Hippocampal formation (tissue), 2 donors: ENCODE data around the gene SMARCC2.

Experiments used
- DNase-seq, 2 donors: peaks; one replicate each; lab custom pipeline; 2025; lab: John Stamatoyannopoulos, UW

The SMARCC2 gene

GRCh38 chr12:56152132-56152755 lies 37.0 kb downstream of the SMARCC2 start, which contains the start of gene MYL6B:
Gene MYL6B (plus strand): TSS chr12:56152587. CDS start chr12:56153919, 1,332 bp downstream.
- peak; percentile 79 to 81 for DNase-seq

GRCh38 chr12:56151672-56152131 lies 37.6 kb downstream of the SMARCC2 start:
- no peak for DNase-seq

DNA sequence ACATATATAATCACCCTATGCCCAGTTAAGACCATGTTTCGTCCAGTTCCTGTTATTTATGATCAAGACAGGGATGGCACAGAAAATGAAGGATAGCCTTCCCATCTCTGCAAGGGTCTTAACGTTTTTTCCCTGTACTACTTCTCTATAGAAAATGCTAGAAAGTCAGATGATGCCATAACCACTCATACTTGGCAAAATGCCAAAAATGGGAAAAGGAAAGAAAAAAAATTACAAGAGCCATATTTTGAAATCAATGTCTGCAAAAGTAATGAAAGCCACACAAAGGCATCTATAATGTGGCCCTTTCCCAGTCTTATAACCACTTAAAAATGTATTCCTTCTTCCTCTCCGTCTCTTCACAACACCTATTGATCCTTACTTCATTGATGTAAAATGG lies 38.7 kb downstream of the SMARCC2 start:
- no peak for DNase-seq

DNA sequence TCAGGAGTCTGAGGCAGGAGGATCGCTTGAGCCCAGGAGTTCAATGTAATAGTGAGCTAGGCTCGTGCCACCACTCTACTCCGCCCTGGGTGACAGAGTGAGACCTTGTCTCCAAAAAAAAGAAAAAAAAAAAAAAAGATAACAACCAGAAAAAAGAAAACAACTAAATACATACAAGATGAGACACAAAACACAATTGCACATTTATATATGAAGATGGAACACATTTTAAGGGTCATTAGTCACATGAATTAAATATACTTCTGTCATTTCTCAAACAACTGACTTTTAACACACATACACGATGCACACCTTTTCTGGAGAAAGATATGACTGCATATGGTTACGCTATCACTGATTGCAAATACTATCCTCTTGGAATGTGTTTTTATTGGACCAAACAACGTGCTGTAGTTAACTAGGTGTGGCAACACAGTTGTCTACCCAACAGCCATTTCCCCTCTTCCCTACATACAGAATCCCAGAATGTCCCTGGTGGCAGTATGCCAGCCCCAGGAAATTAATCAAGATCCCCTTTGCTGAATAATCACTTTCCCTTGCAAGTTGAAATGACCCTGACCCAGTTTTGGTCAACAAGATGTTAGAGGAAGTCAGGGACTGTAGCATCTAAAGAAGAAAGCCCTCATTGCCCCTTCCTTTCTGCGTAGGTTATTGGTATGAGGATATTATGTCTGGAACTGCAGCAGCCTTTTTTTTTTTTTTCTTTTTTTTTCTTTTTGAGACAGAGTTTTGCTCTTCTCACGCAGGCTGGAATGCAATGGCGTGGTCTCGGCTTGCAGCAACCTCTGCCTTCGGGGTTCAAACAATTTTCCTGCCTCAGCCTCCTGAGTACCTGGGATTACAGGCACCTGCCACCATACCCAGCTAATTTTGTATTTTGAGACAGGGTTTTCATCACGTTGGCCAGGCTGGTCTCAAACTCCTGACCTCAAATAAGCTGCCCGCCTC lies 42.5 kb downstream of the SMARCC2 start:
- DNase-seq, result no peak

DNA sequence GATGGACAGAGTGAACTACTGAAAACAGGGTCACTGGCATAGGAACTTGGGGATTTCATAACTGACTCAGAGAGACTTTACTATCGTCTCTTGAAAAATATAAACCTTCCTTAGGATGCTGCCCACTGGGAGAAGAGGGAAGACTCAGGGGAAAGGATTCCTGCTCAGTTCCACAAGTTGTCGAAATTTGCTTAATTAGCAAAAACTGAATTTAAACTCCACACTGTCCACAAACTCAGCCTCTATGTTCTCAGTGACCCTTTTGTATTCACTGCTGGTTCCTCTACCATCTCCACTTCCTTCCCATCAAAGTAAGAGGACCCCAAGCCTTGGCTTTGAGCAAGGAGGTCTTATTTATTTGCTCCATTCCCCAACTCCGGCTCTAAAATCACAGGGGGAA lies 44.1 kb downstream of the SMARCC2 start:
- no peak for DNase-seq

DNA sequence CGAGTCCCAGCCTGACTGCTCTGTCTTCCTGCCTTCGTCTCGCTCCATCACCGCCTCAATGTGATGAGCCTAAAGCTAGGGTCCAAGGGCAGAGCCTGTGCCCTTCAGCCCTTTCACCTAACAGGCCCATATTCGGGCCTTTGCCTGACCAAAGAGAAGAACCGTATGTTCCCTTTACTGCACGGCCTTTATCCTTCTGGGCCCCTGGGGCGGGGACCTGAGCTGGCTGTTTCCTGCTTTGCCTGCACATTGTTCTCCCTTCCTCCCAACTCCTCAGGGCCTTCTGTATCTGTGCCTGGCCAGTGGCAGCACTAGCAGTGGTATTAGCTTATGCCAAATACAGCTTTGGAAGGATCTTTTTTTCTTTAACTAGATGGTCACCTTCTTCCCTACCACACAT lies 45.4 kb downstream of the SMARCC2 start:
- no peak for DNase-seq

DNA sequence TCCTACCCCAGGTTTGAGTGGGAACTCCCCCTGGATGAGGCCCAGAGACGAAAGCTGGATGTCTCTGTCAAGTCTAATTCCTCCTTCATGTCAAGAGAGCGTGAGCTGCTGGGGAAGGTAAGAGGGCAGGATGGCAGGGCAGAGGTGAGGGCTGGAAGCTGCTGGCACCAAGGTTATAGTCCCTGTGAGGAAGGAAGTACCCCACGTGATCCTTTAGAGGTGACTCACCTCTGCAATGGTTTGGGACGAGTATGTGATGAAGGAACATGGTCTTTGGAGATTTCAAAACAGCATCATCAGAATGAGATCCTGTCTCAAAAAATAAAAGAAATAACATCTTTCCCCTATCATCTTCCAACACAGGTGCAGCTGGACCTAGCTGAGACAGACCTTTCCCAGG lies 46.1 kb downstream of the SMARCC2 start:
- DNase-seq, result no peak

DNA sequence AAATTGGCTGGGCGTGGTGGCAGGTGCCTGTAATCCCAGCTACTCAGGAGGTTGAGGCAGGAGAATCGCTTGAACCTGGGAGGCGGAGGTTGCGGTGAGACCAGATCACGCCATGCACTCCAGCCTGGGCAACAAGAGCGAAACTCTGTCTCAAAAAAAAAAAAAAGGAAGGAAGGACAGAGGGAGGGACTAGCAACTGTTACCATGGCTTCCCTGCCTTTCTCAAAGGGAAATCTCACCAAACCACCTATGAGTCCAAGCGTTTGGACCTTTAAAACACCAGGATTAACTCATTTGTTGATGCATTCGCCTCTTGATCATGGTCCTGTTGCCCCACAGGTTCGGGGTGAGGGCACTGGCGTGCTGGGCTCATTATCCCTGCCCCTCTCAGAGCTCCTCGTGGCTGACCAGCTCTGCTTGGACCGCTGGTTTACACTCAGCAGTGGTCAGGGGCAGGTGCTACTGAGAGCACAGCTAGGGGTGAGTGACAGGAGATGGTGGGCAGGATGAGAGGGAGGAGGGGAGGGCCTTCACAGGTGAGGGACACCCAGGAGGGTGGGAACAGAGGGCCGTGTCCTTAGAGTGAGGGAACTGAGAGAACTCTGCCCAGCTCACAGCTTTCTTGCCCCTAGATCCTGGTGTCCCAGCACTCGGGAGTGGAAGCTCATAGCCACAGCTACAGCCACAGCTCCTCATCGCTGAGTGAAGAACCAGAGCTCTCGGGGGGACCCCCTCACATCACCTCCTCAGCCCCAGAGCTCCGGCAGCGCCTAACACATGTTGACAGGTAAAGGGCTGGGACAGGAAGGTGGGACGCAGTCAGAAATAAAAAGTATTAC lies 47.1 kb downstream of the SMARCC2 start:
- no peak for DNase-seq

GRCh38 chr12:56137853-56138571 lies 51.3 kb downstream of the SMARCC2 start:
- DNase-seq, result no peak

DNA sequence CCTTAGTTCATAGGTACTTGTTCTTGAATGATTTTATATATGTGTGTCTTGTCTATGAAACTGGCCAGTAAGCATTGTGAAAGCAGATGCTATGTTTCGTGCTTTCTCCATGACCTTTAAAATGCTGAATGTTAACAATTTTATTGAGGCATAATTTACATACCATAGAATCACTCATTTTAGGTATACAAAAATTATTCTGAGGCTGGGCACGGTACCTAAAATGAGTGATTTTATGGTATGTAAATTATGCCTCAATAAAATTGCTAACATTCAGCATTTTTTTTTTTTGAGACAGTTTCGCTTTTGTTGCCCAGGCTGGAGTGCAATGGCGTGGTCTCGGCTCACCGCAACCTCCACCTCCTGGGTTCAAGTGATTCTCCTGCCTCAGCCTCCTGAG lies 54.4 kb downstream of the SMARCC2 start:
- DNase-seq, result no peak

DNA sequence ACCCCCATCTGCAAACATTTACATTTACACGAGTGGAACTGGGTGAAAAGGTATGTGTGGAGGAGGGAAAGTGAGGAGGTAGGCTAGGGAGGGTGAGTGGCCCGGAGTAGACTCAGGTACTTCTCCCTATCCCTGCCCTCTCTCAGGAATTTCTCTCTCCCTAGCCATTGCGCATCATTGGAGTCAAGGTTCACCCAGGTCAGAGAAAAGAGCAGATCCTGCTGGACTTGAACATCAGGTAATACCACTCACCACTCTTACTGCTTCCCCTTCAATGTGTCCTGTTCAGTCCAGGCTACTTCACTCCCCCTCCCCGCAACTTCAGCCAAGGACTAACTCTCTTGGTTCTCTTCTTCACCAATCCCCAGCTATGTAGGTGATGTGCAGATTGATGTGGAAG lies 58.4 kb downstream of the SMARCC2 start:
- no peak for DNase-seq

- no peak for DNase-seq
Measured at GRCh38 chr12:56129942-56130495, 59.3 kb downstream of the SMARCC2 start.

DNA sequence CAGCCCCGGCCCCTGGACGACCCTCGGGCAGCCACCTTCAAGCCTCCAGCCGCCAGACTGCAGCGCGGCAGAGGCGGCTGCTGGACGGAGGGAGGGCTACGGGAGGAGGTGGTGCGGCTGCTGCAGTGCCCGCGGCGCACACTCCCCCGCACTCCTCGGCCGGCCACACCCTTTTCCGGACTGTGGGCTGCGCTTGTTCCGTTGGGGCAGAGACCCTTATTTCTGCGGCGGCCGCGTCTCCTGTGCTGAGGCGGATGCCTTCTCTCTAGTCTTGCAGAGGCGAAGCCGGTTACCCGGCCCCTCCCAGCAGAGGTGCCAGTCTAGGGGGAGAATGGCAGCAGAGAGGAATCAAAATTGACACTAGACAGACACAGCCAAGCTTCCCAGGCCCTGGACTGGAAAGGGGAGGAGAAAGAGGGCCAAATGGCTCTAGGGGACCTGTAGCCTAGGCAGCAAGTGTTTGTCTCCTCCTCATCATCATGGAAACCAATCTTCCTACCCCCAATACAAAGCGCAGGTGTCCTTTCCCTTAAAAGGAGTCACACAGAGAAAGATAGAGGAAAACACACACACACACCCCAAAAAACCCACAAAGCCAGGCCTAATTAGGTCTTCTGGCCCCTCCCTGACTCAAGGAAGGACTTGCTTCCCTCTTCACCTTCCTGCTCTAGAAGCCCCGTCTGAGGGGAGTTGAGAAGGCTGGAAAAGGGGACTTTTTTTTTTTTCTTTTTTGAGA lies 59.9 kb downstream of the SMARCC2 start:
- DNase-seq, result peak in 1 of 2 donors; percentile 16

GRCh38 chr12:56128670-56129205 lies 60.5 kb downstream of the SMARCC2 start:
- no peak for DNase-seq

- peak; percentile 93 to 97 for DNase-seq
Measured at GRCh38 chr12:56127888-56128669, 61.2 kb downstream of the SMARCC2 start, which contains the start of gene ESYT1. Gene ESYT1 (plus strand): TSS chr12:56128267. CDS start chr12:56128320, 53 bp downstream.

- DNase-seq, result no peak
Measured at GRCh38 chr12:56127485-56127887, 61.8 kb downstream of the SMARCC2 start.

- no peak for DNase-seq
Measured at GRCh38 chr12:56126732-56127239, 62.5 kb downstream of the SMARCC2 start.

- no peak for DNase-seq
Measured at GRCh38 chr12:56124133-56124532, 65.2 kb downstream of the SMARCC2 start.

DNA sequence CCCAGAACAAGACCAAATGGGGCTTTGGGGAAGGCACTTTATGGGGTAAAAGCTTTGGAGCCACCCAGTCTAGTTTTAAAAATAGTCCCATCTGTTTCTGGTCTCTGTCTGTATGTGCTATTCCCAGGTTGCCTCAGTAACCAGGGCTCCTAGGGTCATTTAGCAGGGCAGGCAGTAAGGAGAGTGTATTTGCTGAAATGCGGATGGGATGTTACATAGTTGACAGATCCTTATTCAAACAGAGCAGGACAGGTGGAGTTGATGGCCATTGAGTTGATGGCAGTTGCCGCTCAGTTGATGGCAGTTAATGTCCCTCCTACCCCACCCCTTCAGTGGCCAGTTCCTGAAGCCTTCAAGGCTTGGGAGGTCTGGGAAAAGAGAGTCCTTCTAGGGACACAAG lies 66.6 kb downstream of the SMARCC2 start:
- DNase-seq, result no peak
